K562 (cell line): Measurements from ENCODE around the gene PWWP2A. TPM values are rescaled to one million over a fixed set of nuclear protein-coding genes. Genes with fewer than 3 reads are reported as not detected.

Experiments
- ARID1B ChIP-seq: fragments of 450-650 bp; IDR thresholded peaks from 2 replicates; pipeline ENCODE4 v1.6.1; 2016; ENCODE audit warnings: antibody characterized with exemption, mild to moderate bottlenecking, inconsistent platforms
- C11orf30 ChIP-seq: fragments of 450-650 bp; IDR thresholded peaks from 2 replicates; pipeline ENCODE4 v1.6.1; 2016; ENCODE audit warnings: low read depth, mild to moderate bottlenecking
- FOSL1 ChIP-seq: fragments of 200-800 bp; sonication (Bioruptor generic); conservative IDR thresholded peaks from 2 replicates; pipeline ENCODE4 v1.6.1; 2016; ENCODE audit warnings: missing genetic modification characterization, missing compliant biosample characterization
- IRF2 ChIP-seq: sonication (generic); formaldehyde crosslinking; IDR thresholded peaks from 2 replicates; pipeline ENCODE4 v1.8.1; 2022; ENCODE audit warnings: mild to moderate bottlenecking, missing genetic modification reagents
- MCM3 ChIP-seq: fragments of 450-650 bp; IDR thresholded peaks from 2 replicates; pipeline ENCODE4 v1.6.1; 2016
- NFRKB ChIP-seq: fragments of 450-650 bp; IDR thresholded peaks from 2 replicates; pipeline ENCODE4 v1.6.1; 2016; ENCODE audit warnings: low read depth
- SIN3B ChIP-seq: fragments of 450-650 bp; IDR thresholded peaks from 2 replicates; pipeline ENCODE4 v1.6.1; 2017; ENCODE audit warnings: low read depth, mild to moderate bottlenecking, moderate library complexity
- SLC30A9 ChIP-seq: fragments of 250-450 bp; sonication (Bioruptor Pico); IDR thresholded peaks from 2 replicates; pipeline ENCODE4 v1.8.0; 2022; ENCODE audit warnings: mild to moderate bottlenecking, moderate library complexity
- STAT5A ChIP-seq: IDR thresholded peaks from 2 replicates; pipeline ENCODE4 v1.6.1; 2012; ENCODE audit warnings: low read length, inconsistent platforms, borderline replicate concordance
- TCF3 ChIP-seq: sonication (generic); formaldehyde crosslinking; IDR thresholded peaks from 2 replicates; pipeline ENCODE4 v1.4.0; 2020; ENCODE audit warnings: mild to moderate bottlenecking, missing genetic modification reagents
- ZKSCAN8 ChIP-seq: fragments of 200-800 bp; sonication (Bioruptor generic); IDR thresholded peaks from 2 replicates; pipeline ENCODE4 v1.6.1; 2016; ENCODE audit warnings: missing genetic modification characterization, missing compliant biosample characterization
- ZNF175 ChIP-seq: fragments of 200-800 bp; sonication (Bioruptor generic); IDR thresholded peaks from 2 replicates; pipeline ENCODE4 v1.6.1; 2016; ENCODE audit warnings: low read depth, mild to moderate bottlenecking, missing genetic modification characterization, missing compliant biosample characterization
- ZNF217 ChIP-seq: sonication (generic); formaldehyde crosslinking; IDR thresholded peaks from 2 replicates; pipeline ENCODE4 v1.8.0; 2022; ENCODE audit warnings: mild to moderate bottlenecking, missing genetic modification reagents
- ZNF444 ChIP-seq: fragments of 250-450 bp; sonication (Bioruptor Pico); IDR thresholded peaks from 2 replicates; pipeline ENCODE4 v1.4.0; 2020; ENCODE audit warnings: mild to moderate bottlenecking, moderate library complexity
- ZNF561 ChIP-seq: fragments of 450-650 bp; formaldehyde crosslinking; conservative IDR thresholded peaks from 2 replicates; pipeline ENCODE4 v1.4.0; 2020; ENCODE audit warnings: mild to moderate bottlenecking, moderate library complexity
- polyA plus RNA-seq, 8 experiments: library from polyadenylated mRNA; depleted of rRNA in 4 of 8; stranded (reverse) in 5 of 8; unstranded in 3 of 8; fragments of >200 nt; fragmentation: Nextera tagmentation in 2 of 8; fragmentation: Illumina TruSeq in 1 of 8; extraction: Ambion mirVana in 2 of 8; extraction: Trizol in 1 of 8; gene quantifications; 2 replicates each; pipeline versions ENCODE4 v1.2.1 to v1.2.3, GENCODE V29; 2011 to 2014; ENCODE audit warnings: inconsistent platforms in 1 of 8, missing spikeins in 1 of 8
- total RNA-seq, 7 experiments: library from RNA; depleted of rRNA in 6 of 7; stranded (reverse); fragments of >200 nt in 6 of 7; fragmentation: Illumina TruSeq in 2 of 7; extraction: Trizol in 2 of 7; gene quantifications; 2 replicates each; pipeline versions ENCODE4 v1.2.1 to v1.2.3, GENCODE V29; 2011 to 2021; ENCODE audit warnings: low replicate concordance in 1 of 7
- TF ChIP-seq, protein P1 (sequence below), 2 experiments: fragments of 450-650 bp; IDR thresholded peaks; 2 replicates each; pipeline ENCODE4 v1.6.1; 2016; ENCODE audit warnings: mild to moderate bottlenecking in 2 of 2, borderline replicate concordance in 1 of 2, low read depth in 1 of 2, moderate library complexity in 1 of 2
- TF ChIP-seq, protein P2 (sequence below): fragments of 450-650 bp; formaldehyde crosslinking; IDR thresholded peaks from 2 replicates; pipeline ENCODE4 v1.4.0; 2020; ENCODE audit warnings: mild to moderate bottlenecking
- TF ChIP-seq, protein P3 (sequence below), 2 experiments: fragments of 250-450 bp in 1 of 2; fragments of 450-650 bp in 1 of 2; sonication (Bioruptor Pico) in 1 of 2; IDR thresholded peaks; 2 replicates each; pipeline versions ENCODE4 v1.6.1 to v1.8.0; 2016 to 2021; ENCODE audit warnings: mild to moderate bottlenecking in 2 of 2, moderate library complexity in 2 of 2, missing compliant biosample characterization in 1 of 2, missing genetic modification characterization in 1 of 2
- TF ChIP-seq, protein P4 (sequence below): fragments of 250-450 bp; sonication (Bioruptor Pico); IDR thresholded peaks from 2 replicates; pipeline ENCODE4 v1.4.0; 2020; ENCODE audit warnings: borderline replicate concordance

PWWP2A gene
- total and polyA plus RNA-seq, 9 of the 15 experiments (the other 6 are each of a cell fraction or from before 2014, with no cell fraction given), result 2.7 to 26.3 (median 14.6) TPM

DNA sequence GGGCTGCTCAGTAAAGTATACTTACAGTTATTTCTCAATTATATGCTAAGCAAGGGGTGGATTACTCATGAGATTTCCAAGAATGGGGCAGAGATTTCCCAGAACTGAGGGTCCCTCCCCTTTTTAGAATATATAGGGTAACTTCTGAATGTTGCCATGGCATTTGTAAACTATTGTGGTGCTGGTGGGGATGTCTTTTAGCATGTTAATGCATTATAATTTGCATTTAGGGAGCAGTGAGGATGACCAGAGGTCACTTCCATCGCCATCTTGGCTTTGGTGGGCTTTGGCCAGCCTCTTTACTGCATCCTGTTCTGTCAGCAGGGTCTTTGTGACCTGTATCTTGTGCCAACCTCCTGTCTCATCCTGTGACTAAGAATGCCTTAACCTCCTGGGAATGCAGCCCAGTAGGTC is 74.9 kb downstream of the PWWP2A start (continued):
- TF ChIP-seq ARID1B (no peak), SLC30A9 (no peak), ZNF175 (CRISPR knock-in tag) (no peak), FOSL1 (tag) (peak; percentile 32; the same call in 1 of the 2 replicates), ZNF217 (CRISPR knock-in tag) (no peak), MCM3 (no peak), IRF2 (no peak), ZNF444 (CRISPR knock-in tag) (no peak), ZKSCAN8 (CRISPR knock-in tag) (no peak), C11orf30 (no peak), ZNF561 (CRISPR knock-in tag) (no peak), NFRKB (no peak), SIN3B (no peak), TCF3 (CRISPR knock-in tag) (no peak), STAT5A (peak; percentile 63; the same call in 1 of the 2 replicates)
- TF ChIP-seq, protein P1, sequence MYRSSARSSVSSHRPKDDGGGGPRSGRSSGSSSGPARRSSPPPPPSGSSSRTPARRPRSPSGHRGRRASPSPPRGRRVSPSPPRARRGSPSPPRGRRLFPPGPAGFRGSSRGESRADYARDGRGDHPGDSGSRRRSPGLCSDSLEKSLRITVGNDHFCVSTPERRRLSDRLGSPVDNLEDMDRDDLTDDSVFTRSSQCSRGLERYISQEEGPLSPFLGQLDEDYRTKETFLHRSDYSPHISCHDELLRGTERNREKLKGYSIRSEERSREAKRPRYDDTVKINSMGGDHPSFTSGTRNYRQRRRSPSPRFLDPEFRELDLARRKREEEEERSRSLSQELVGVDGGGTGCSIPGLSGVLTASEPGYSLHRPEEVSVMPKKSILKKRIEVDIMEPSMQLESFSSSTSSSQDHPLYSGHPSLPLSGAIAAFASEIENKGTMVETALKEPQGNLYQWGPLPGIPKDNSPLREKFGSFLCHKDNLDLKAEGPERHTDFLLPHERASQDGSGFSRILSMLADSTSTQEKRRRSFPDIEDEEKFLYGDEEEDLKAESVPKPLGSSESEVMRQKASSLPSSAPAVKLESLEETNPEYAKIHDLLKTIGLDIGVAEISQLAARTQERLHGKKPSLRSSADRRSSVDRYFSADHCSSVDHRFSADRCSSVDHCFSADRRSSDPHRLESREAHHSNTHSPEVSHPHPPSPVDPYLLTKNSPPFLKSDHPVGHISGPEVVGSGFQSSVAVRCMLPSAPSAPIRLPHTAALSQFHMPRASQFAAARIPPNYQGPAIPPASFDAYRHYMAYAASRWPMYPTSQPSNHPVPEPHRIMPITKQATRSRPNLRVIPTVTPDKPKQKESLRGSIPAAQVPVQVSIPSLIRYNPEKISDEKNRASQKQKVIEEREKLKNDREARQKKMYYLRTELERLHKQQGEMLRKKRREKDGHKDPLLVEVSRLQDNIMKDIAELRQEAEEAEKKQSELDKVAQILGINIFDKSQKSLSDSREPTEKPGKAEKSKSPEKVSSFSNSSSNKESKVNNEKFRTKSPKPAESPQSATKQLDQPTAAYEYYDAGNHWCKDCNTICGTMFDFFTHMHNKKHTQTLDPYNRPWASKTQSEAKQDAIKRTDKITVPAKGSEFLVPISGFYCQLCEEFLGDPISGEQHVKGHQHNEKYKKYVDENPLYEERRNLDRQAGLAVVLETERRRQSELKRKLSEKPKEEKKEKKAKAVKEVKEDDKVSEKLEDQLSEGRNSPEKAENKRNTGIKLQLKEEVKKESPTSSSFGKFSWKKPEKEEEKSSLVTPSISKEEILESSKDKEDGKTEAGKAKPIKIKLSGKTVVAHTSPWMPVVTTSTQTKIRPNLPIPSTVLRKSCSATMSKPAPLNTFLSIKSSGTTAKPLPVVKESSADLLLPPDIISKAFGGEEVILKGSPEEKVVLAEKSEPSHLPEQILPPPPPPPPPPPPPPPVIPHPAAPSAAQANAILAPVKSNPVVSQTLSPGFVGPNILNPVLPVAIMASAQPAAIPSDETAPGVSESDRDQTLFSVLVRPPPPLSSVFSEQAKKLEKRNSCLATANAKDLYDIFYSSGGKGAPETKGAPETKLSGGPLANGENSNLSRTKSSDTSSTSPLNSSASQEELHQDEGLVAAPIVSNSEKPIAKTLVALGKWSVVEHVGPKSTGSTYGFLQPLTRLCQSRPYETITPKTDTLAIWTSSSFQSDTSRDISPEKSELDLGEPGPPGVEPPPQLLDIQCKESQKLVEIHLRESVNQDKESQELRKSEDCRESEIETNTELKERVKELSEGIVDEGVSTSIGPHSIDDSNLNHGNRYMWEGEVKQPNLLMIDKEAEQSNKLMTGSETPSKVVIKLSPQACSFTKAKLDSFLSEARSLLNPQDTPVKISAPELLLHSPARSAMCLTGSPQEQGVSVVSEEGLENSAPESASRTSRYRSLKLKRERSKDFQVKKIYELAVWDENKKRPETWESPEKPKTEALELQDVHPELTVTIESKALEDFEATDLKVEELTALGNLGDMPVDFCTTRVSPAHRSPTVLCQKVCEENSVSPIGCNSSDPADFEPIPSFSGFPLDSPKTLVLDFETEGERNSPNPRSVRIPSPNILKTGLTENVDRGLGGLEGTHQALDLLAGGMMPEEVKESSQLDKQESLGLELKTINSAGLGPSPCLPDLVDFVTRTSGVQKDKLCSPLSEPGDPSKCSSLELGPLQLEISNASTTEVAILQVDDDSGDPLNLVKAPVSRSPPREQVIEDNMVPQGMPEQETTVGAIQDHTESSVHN (IDR thresholded peaks at IDR 0.05; ENCODE audit: borderline replicate concordance in 1 of 2, low read depth in 1 of 2), result no peak
- TF ChIP-seq, protein P2, sequence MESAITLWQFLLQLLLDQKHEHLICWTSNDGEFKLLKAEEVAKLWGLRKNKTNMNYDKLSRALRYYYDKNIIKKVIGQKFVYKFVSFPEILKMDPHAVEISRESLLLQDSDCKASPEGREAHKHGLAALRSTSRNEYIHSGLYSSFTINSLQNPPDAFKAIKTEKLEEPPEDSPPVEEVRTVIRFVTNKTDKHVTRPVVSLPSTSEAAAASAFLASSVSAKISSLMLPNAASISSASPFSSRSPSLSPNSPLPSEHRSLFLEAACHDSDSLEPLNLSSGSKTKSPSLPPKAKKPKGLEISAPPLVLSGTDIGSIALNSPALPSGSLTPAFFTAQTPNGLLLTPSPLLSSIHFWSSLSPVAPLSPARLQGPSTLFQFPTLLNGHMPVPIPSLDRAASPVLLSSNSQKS (CRISPR knock-in tag), result no peak
- TF ChIP-seq, protein P3, sequence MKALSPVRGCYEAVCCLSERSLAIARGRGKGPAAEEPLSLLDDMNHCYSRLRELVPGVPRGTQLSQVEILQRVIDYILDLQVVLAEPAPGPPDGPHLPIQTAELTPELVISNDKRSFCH (CRISPR knock-in tag; IDR thresholded peaks at IDR 0.05), result no peak
- TF ChIP-seq, protein P3 (tag; IDR thresholded peaks at IDR 0.05), result no peak
- TF ChIP-seq, protein P4, sequence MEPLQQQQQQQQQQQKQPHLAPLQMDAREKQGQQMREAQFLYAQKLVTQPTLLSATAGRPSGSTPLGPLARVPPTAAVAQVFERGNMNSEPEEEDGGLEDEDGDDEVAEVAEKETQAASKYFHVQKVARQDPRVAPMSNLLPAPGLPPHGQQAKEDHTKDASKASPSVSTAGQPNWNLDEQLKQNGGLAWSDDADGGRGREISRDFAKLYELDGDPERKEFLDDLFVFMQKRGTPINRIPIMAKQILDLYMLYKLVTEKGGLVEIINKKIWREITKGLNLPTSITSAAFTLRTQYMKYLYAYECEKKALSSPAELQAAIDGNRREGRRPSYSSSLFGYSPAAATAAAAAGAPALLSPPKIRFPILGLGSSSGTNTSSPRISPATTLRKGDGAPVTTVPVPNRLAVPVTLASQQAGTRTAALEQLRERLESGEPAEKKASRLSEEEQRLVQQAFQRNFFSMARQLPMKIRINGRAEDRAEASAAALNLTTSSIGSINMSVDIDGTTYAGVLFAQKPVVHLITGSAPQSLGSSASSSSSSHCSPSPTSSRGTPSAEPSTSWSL (CRISPR knock-in tag), result no peak
